Panc1 (cell line): ENCODE data around the gene FAM53B. TPM values are rescaled to one million over a fixed set of nuclear protein-coding genes. Genes with fewer than 3 reads are reported as not detected.

ENCODE experiments used
- ATAC-seq: fragments of 200-7000 bp; cut with Tn5 transposase; 2 replicates; pipeline ENCODE4 v1.9.1; 2020; ENCODE audit warnings: mild to moderate bottlenecking, moderate library complexity
- BruUV-seq: library from RNA; stranded (reverse); fragments of 400-500 nt; replicated peaks from 2 replicates; lab custom pipeline; 2021; lab: Mats Ljungman, UMichigan
- CTCF ChIA-PET: fragments of 300-600 bp; sonication (Branson Sonifier 250); formaldehyde crosslinking; loops from one replicate; lab custom pipeline; 2022; ENCODE audit warnings: antibody characterized with exemption; lab: Charles Lee
- POLR2A ChIA-PET: fragments of 300-600 bp; sonication (Branson Sonifier 250); formaldehyde crosslinking; loops from one replicate; lab custom pipeline; 2022; ENCODE audit warnings: antibody characterized with exemption; lab: Charles Lee
- DNase-seq: peaks from one replicate; pipeline ENCODE4 v3.0.0-alpha.2; 2010; ENCODE audit warnings: low read depth, low spot score
- H3K27ac ChIP-seq: 2 replicates; pipeline ENCODE4 v1.5.1; 2011; ENCODE audit warnings: mild to moderate bottlenecking, low read length, inconsistent platforms
- H3K27me3 ChIP-seq: fragments of 200-500 bp; sonication (Bioruptor generic); 2 replicates; pipeline ENCODE4 v1.6.0; 2014; ENCODE audit warnings: low read length, inconsistent platforms; ENCODE audit not compliant: control insufficient read depth, insufficient read depth
- H3K36me3 ChIP-seq: fragments of 200-500 bp; sonication (Bioruptor generic); 2 replicates; pipeline ENCODE4 v1.5.1; 2014; ENCODE audit warnings: inconsistent platforms, mild to moderate bottlenecking, low read length, moderate library complexity; ENCODE audit not compliant: control insufficient read depth, insufficient read depth
- H3K4me1 ChIP-seq: 2 replicates; pipeline ENCODE4 v1.5.1; 2011; ENCODE audit warnings: inconsistent platforms, mild to moderate bottlenecking, low read length, moderate library complexity; ENCODE audit not compliant: control insufficient read depth, insufficient read depth
- H3K4me3 ChIP-seq, 2 experiments: 2 replicates each; pipeline ENCODE4 v1.5.1; 2011 to 2012; ENCODE audit warnings: low read depth in 2 of 2, low read length in 2 of 2, mild to moderate bottlenecking in 2 of 2, inconsistent platforms in 1 of 2, moderate library complexity in 1 of 2
- H3K9me3 ChIP-seq: fragments of 200-500 bp; sonication (Bioruptor generic); 2 replicates; pipeline ENCODE4 v1.5.1; 2014; ENCODE audit warnings: low read depth, mild to moderate bottlenecking, inconsistent platforms, low read length, moderate library complexity; ENCODE audit not compliant: control insufficient read depth, insufficient read depth
- CTCF ChIP-seq: fragments of 450-650 bp; IDR thresholded peaks from 2 replicates; pipeline ENCODE4 v1.5.1; 2017; ENCODE audit warnings: mild to moderate bottlenecking
- POLR2AphosphoS5 ChIP-seq: IDR thresholded peaks from 2 replicates; pipeline ENCODE4 v1.6.1; 2012; ENCODE audit warnings: mild to moderate bottlenecking, low read depth, low read length, moderate library complexity
- REST ChIP-seq, 2 experiments: IDR thresholded peaks; 2 replicates each; pipeline ENCODE4 v1.6.1; 2011 to 2012; ENCODE audit warnings: low read depth in 2 of 2, control low read depth in 1 of 2, low read length in 1 of 2, mild to moderate bottlenecking in 1 of 2, moderate library complexity in 1 of 2; ENCODE audit not compliant: insufficient read depth in 1 of 2
- SIN3A ChIP-seq: IDR thresholded peaks from 2 replicates; pipeline ENCODE4 v1.6.1; 2012; ENCODE audit warnings: low read depth, mild to moderate bottlenecking, low read length, moderate library complexity, borderline replicate concordance; ENCODE audit not compliant: insufficient read depth
- TCF7L2 ChIP-seq: IDR thresholded peaks from 2 replicates; pipeline ENCODE4 v1.6.1; 2011; ENCODE audit warnings: mild to moderate bottlenecking, low read depth, low read length, inconsistent platforms
- in situ Hi-C: cut with HindIII; loops from 2 replicates; pipeline ENCODE4 v1.10.0; 2016; ENCODE audit warnings: low sequenced_read_pairs, low pct_unique_long_range_greater_than_20kb
- intact Hi-C: fragments of 100-400 bp; cut with micrococcal nuclease; formaldehyde crosslinking; loops from one replicate; pipeline ENCODE4 v1.10.0; 2022; ENCODE audit not compliant: unreplicated experiment
- total RNA-seq: library from RNA; stranded (reverse); gene quantifications from one replicate; pipeline ENCODE4 v1.2.1, GENCODE V29; 2021; ENCODE audit not compliant: unreplicated experiment

Gene FAM53B
- total RNA-seq, 1 experiment from 2014 or later, result 42.5 TPM

GRCh38 chr10:124624895-124625294, 119.3 kb downstream of the FAM53B start:
- Histone ChIP-seq H3K27me3 (no peaks in the 10 kb centered on the region), H3K27ac (no peak overlapping the region), H3K4me3 (no peak overlapping the region), H3K4me1 (peaks cover 5% of the 10 kb centered on the region), H3K9me3 (no peaks in the 10 kb centered on the region), H3K36me3 (no peaks in the 10 kb centered on the region)
- TF ChIP-seq REST (IDR thresholded peaks at IDR 0.05; ENCODE audit: insufficient read depth in 1 of 2, low read depth in 2 of 2, low read length in 1 of 2) (no peak), POLR2AphosphoS5 (no peak), TCF7L2 (no peak), CTCF (no peak), SIN3A (no peak)
- in situ Hi-C loops, result no loop called here
- BruUV-seq, result no TSS peak
- intact Hi-C loops, result no loop called here
- CTCF ChIA-PET, result no interaction called here
- DNase-seq, result no peak
- no peak for ATAC-seq
- POLR2A ChIA-PET, result no interaction called here

- DNase-seq, result no peak
- Histone ChIP-seq H3K36me3 (no peaks in the 10 kb centered on the region), H3K4me3 (no peak overlapping the region), H3K27ac (no peak overlapping the region), H3K27me3 (no peaks in the 10 kb centered on the region), H3K9me3 (no peaks in the 10 kb centered on the region), H3K4me1 (peaks cover 8% of the 10 kb centered on the region)
- ChIA-PET CTCF (no interaction called here), POLR2A (no interaction called here)
- intact Hi-C loops, result no loop called here
- in situ Hi-C loops, result no loop called here
- BruUV-seq, result no TSS peak
- no peak for TF ChIP-seq TCF7L2
- no peak for TF ChIP-seq POLR2AphosphoS5
- TF ChIP-seq SIN3A, result no peak
- TF ChIP-seq REST (IDR thresholded peaks at IDR 0.05; ENCODE audit: insufficient read depth in 1 of 2, low read depth in 2 of 2, low read length in 1 of 2), result no peak
- TF ChIP-seq CTCF, result no peak
- no peak for ATAC-seq
These were observed 119.7 kb downstream of the FAM53B start for GRCh38 chr10:124624466-124624865.
